HG03097 (cell line): ENCODE results near the gene SCGB1D4.
"Not testable (repeated sequence)": the region's sequence is repeated elsewhere in the genome, so short reads cannot be mapped to it uniquely, and the experiment has no call there.

Experiments used
- ATAC-seq: cut with Tn5 transposase; IDR thresholded peaks from one replicate; pipeline ENCODE4 v1.9.1; 2021; ENCODE audit not compliant: unreplicated experiment, low FRiP score

Gene SCGB1D4

GRCh38 chr11:62298975-62299374 lies at the start of gene SCGB1D4:
Gene SCGB1D4 (minus strand): TSS chr11:62299075. CDS start chr11:62299010, 65 bp downstream.
- no peak for ATAC-seq

- ATAC-seq = no peak
Measured at GRCh38 chr11:62345861-62346260, 47.0 kb upstream of the SCGB1D4 start.

GRCh38 chr11:62344210-62344609 lies 45.3 kb upstream of the SCGB1D4 start:
- ATAC-seq = no peak

GRCh38 chr11:62343646-62344190 lies 44.8 kb upstream of the SCGB1D4 start:
- ATAC-seq = not testable (repeated sequence)

GRCh38 chr11:62341588-62341987 lies 42.7 kb upstream of the SCGB1D4 start:
- no peak for ATAC-seq

GRCh38 chr11:62340269-62340901 lies 41.5 kb upstream of the SCGB1D4 start:
- ATAC-seq = no peak

GRCh38 chr11:62338218-62338617 lies 39.3 kb upstream of the SCGB1D4 start:
- ATAC-seq = no peak

GRCh38 chr11:62337303-62338181 lies 38.7 kb upstream of the SCGB1D4 start, which contains the start of gene ASRGL1:
Gene ASRGL1 (plus strand): TSS chr11:62337448. CDS start chr11:62337978, 530 bp downstream.
- no peak for ATAC-seq

GRCh38 chr11:62336949-62337302 lies 38.1 kb upstream of the SCGB1D4 start:
- ATAC-seq = not testable (repeated sequence)

- ATAC-seq = no peak
Measured at GRCh38 chr11:62333768-62334167, 34.9 kb upstream of the SCGB1D4 start.

GRCh38 chr11:62331264-62331663 lies 32.4 kb upstream of the SCGB1D4 start:
- ATAC-seq = not testable (repeated sequence)

- ATAC-seq = not testable (repeated sequence)
Measured at GRCh38 chr11:62327541-62327940, 28.7 kb upstream of the SCGB1D4 start.

GRCh38 chr11:62326719-62327118 lies 27.8 kb upstream of the SCGB1D4 start:
- not testable (repeated sequence) for ATAC-seq

- not testable (repeated sequence) for ATAC-seq
Measured at GRCh38 chr11:62325781-62326180, 26.9 kb upstream of the SCGB1D4 start.

- ATAC-seq = no peak
Measured at GRCh38 chr11:62324731-62325556, 26.1 kb upstream of the SCGB1D4 start.

GRCh38 chr11:62322524-62322923 lies 23.6 kb upstream of the SCGB1D4 start:
- ATAC-seq = no peak

- ATAC-seq = no peak
Measured at GRCh38 chr11:62315431-62315830, 16.6 kb upstream of the SCGB1D4 start.

- no peak for ATAC-seq
Measured at GRCh38 chr11:62309991-62310390, 11.1 kb upstream of the SCGB1D4 start.

- ATAC-seq = no peak
Measured at GRCh38 chr11:62307950-62308349, 9.1 kb upstream of the SCGB1D4 start.

- ATAC-seq = no peak
Measured at GRCh38 chr11:62306227-62306626, 7.4 kb upstream of the SCGB1D4 start.

GRCh38 chr11:62295504-62295903 lies 3.4 kb downstream of the SCGB1D4 start:
- no peak for ATAC-seq
